A549 (cell line): ENCODE results near the gene MCM3AP. TPM values are rescaled to one million over a fixed set of nuclear protein-coding genes. Genes with fewer than 3 reads are reported as not detected.

Experiments used
- polyA plus RNA-seq, 4 experiments: library from polyadenylated mRNA; depleted of rRNA in 3 of 4; stranded (reverse); fragments of >200 nt; fragmentation: RNase III in 1 of 4; extraction: RNeasy Plus Mini Kit Qiagen cat#74134 plus additional on column Dnase treatment in 1 of 4; gene quantifications; 2 replicates in 3 of 4; 3 replicates in 1 of 4; pipeline ENCODE4 v1.2.3, GENCODE V29; 2011 to 2017

The MCM3AP gene
- polyA plus RNA-seq, 2 of the 4 experiments (the other 2 are of a cell fraction) = 41.2 to 43.6 TPM

Other genes with a start within 250 kb of the MCM3AP start
- 2.3 and 2.5 TPM in 2 replicates for gene COL6A2, start 187.5 kb downstream of the MCM3AP start, polyA plus RNA-seq (2011; rRNA removed)
- gene COL6A2, start 187.5 kb downstream of the MCM3AP start, polyA plus RNA-seq (2017; fragmentation: RNase III; extraction: RNeasy Plus Mini Kit Qiagen cat#74134 plus additional on column Dnase treatment) = 13.0 to 16.5 TPM (median 13.1 TPM) in 3 replicates
- gene FTCD, start 130.0 kb downstream of the MCM3AP start, polyA plus RNA-seq (2011; rRNA removed) = not detected in 2 replicates
- gene FTCD, start 130.0 kb downstream of the MCM3AP start, polyA plus RNA-seq (2017; fragmentation: RNase III; extraction: RNeasy Plus Mini Kit Qiagen cat#74134 plus additional on column Dnase treatment) = not detected in 3 replicates
- not detected in 2 replicates for gene SPATC1L, start 101.2 kb downstream of the MCM3AP start, polyA plus RNA-seq (2011; rRNA removed)
- 0.08 to 0.14 TPM in 2 of 3 replicates, not detected in the other for gene SPATC1L, start 101.2 kb downstream of the MCM3AP start, polyA plus RNA-seq (2017; fragmentation: RNase III; extraction: RNeasy Plus Mini Kit Qiagen cat#74134 plus additional on column Dnase treatment)
- gene LSS, start 56.8 kb downstream of the MCM3AP start, polyA plus RNA-seq (2011; rRNA removed) = 9.5 and 13.2 TPM in 2 replicates
- gene LSS, start 56.8 kb downstream of the MCM3AP start, polyA plus RNA-seq (2017; fragmentation: RNase III; extraction: RNeasy Plus Mini Kit Qiagen cat#74134 plus additional on column Dnase treatment) = 13.1 to 22.0 TPM (median 19.7 TPM) in 3 replicates
- gene YBEY, start 731 bp upstream of the MCM3AP start, polyA plus RNA-seq (2011; rRNA removed) = 36.6 and 45.4 TPM in 2 replicates
- 31.8 to 33.7 TPM (median 32.4 TPM) in 3 replicates for gene YBEY, start 731 bp upstream of the MCM3AP start, polyA plus RNA-seq (2017; fragmentation: RNase III; extraction: RNeasy Plus Mini Kit Qiagen cat#74134 plus additional on column Dnase treatment)
- gene C21orf58, start 38.3 kb upstream of the MCM3AP start, polyA plus RNA-seq (2011; rRNA removed) = 3.2 TPM in 2 replicates
- gene C21orf58, start 38.3 kb upstream of the MCM3AP start, polyA plus RNA-seq (2017; fragmentation: RNase III; extraction: RNeasy Plus Mini Kit Qiagen cat#74134 plus additional on column Dnase treatment) = 7.4 to 8.7 TPM (median 8.5 TPM) in 3 replicates
- gene PCNT, start 38.5 kb upstream of the MCM3AP start, polyA plus RNA-seq (2011; rRNA removed) = 11.1 and 11.5 TPM in 2 replicates
- gene PCNT, start 38.5 kb upstream of the MCM3AP start, polyA plus RNA-seq (2017; fragmentation: RNase III; extraction: RNeasy Plus Mini Kit Qiagen cat#74134 plus additional on column Dnase treatment) = 13.3 to 15.5 TPM (median 14.6 TPM) in 3 replicates
- gene DIP2A, start 173.3 kb upstream of the MCM3AP start, polyA plus RNA-seq (2011; rRNA removed) = 18.0 and 18.4 TPM in 2 replicates
- 12.1 to 13.8 TPM (median 13.3 TPM) in 3 replicates for gene DIP2A, start 173.3 kb upstream of the MCM3AP start, polyA plus RNA-seq (2017; fragmentation: RNase III; extraction: RNeasy Plus Mini Kit Qiagen cat#74134 plus additional on column Dnase treatment)